HL-60 (cell line): ENCODE measurements around the gene USP14.

Experiments
- DNase-seq, 2 experiments: peaks; one replicate each; pipeline ENCODE4 v3.0.0-alpha.2; 2010 to 2020; ENCODE audit warnings: low read depth in 1 of 2, low spot score in 1 of 2
- H3K27ac ChIP-seq: fragments of 250-450 bp; sonication (Bioruptor Pico); replicated peaks from 2 replicates; pipeline ENCODE4 v1.5.1; 2020; ENCODE audit warnings: mild to moderate bottlenecking, moderate library complexity
- H3K27me3 ChIP-seq: fragments of 250-450 bp; sonication (Bioruptor Pico); 2 replicates; pipeline ENCODE4 v1.5.1; 2021; ENCODE audit warnings: mild to moderate bottlenecking, moderate library complexity; ENCODE audit not compliant: insufficient read depth, poor library complexity, severe bottlenecking
- H3K4me3 ChIP-seq: replicated peaks from 2 replicates; pipeline ENCODE4 v1.5.1; 2011; ENCODE audit warnings: mild to moderate bottlenecking, control low read depth, low read length; ENCODE audit not compliant: insufficient read depth
- CTCF ChIP-seq: IDR thresholded peaks from one replicate; pipeline ENCODE4 v1.5.1; 2011; ENCODE audit warnings: low read length, control low read depth, inconsistent platforms; ENCODE audit not compliant: insufficient read depth
- GABPA ChIP-seq: IDR thresholded peaks from 2 replicates; pipeline ENCODE4 v1.6.1; 2012; ENCODE audit warnings: low read depth
- POLR2AphosphoS5 ChIP-seq: IDR thresholded peaks from 2 replicates; pipeline ENCODE4 v1.6.1; 2012; ENCODE audit warnings: low read depth
- SPI1 ChIP-seq: IDR thresholded peaks from 2 replicates; pipeline ENCODE4 v1.6.1; 2012; ENCODE audit warnings: low read depth, mild to moderate bottlenecking, borderline replicate concordance
- TF ChIP-seq, protein P1 (sequence below): IDR thresholded peaks from 2 replicates; pipeline ENCODE4 v1.6.1; 2012; ENCODE audit warnings: low read depth; ENCODE audit not compliant: insufficient replicate concordance

Gene USP14

GRCh38 chr18:227374-227773, 69.0 kb downstream of the USP14 start:
- DNase-seq: no peak
- Histone ChIP-seq H3K4me3 (no peak overlapping the region), H3K27ac (no peak overlapping the region), H3K27me3 (no peaks in the 10 kb centered on the region)
- TF ChIP-seq, protein P1, sequence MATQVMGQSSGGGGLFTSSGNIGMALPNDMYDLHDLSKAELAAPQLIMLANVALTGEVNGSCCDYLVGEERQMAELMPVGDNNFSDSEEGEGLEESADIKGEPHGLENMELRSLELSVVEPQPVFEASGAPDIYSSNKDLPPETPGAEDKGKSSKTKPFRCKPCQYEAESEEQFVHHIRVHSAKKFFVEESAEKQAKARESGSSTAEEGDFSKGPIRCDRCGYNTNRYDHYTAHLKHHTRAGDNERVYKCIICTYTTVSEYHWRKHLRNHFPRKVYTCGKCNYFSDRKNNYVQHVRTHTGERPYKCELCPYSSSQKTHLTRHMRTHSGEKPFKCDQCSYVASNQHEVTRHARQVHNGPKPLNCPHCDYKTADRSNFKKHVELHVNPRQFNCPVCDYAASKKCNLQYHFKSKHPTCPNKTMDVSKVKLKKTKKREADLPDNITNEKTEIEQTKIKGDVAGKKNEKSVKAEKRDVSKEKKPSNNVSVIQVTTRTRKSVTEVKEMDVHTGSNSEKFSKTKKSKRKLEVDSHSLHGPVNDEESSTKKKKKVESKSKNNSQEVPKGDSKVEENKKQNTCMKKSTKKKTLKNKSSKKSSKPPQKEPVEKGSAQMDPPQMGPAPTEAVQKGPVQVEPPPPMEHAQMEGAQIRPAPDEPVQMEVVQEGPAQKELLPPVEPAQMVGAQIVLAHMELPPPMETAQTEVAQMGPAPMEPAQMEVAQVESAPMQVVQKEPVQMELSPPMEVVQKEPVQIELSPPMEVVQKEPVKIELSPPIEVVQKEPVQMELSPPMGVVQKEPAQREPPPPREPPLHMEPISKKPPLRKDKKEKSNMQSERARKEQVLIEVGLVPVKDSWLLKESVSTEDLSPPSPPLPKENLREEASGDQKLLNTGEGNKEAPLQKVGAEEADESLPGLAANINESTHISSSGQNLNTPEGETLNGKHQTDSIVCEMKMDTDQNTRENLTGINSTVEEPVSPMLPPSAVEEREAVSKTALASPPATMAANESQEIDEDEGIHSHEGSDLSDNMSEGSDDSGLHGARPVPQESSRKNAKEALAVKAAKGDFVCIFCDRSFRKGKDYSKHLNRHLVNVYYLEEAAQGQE: no peak
- TF ChIP-seq POLR2AphosphoS5 (no peak), GABPA (no peak), SPI1 (no peak), CTCF (no peak)

DNA sequence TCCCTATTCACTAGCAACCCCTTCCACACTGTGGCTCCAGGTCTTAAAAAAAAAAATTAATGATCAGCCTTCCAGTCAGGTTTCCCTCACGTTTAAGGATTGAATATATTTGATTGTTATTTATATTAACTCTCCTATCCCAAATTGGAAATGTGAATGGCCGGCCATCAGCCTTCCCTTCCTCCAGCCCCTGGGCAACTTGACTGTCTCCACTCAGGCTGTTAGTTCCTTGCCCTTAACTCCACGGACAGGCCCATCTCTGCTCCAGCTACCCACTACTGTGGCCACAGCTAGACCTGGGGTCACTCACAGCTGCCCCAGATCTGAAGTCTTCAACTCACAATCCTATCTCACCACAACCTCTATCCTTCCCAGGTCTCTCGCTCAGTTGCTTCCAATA, 69.5 kb downstream of the USP14 start:
- H3K27ac ChIP-seq: no peak overlapping the region
- no peaks in the 10 kb centered on the region for H3K27me3 ChIP-seq
- no peak for TF ChIP-seq SPI1
- TF ChIP-seq POLR2AphosphoS5: no peak
- TF ChIP-seq GABPA: no peak
- TF ChIP-seq CTCF: no peak
- TF ChIP-seq, protein P1: no peak
- DNase-seq: no peak
- H3K4me3 ChIP-seq: no peak overlapping the region

DNA sequence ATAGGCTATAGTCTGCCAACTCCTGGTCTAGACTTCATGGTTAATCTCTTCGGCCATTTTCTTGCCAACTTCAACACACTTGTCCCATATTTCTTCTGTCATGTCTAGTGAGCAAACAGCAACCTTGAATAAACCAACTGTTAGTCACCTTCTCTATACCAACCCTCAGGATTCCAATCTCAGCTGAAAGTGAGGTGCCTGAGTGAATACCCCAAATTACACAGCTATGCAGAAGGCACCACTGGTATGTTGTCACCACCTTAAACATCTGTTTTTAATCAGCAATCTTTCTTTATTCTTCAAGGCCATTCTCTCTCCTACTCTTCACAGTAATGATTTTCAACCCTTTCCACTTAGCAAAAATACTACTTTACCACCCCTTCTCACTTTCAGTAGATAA, 70.2 kb downstream of the USP14 start:
- TF ChIP-seq GABPA (no peak), CTCF (no peak), SPI1 (no peak), POLR2AphosphoS5 (no peak)
- TF ChIP-seq, protein P1: no peak
- H3K27me3 ChIP-seq: no peaks in the 10 kb centered on the region
- no peak overlapping the region for H3K4me3 ChIP-seq
- DNase-seq: no peak
- no peak overlapping the region for H3K27ac ChIP-seq
